RWPE2 (cell line): ENCODE data around the gene MPPE1.

Experiments
- ATAC-seq: fragments of 200-7000 bp; cut with Tn5 transposase; 3 replicates; pipeline ENCODE4 v1.9.1; 2021; ENCODE audit warnings: low read depth
- DNase-seq: peaks from one replicate; pipeline ENCODE4 v3.0.0-alpha.2; 2020; ENCODE audit warnings: low spot score
- H3K27ac ChIP-seq: fragments of 450-650 bp; 2 replicates; pipeline ENCODE4 v1.5.1; 2017; ENCODE audit warnings: mild to moderate bottlenecking; ENCODE audit not compliant: poor library complexity, severe bottlenecking
- H3K27me3 ChIP-seq: fragments of 250-450 bp; sonication (Bioruptor Pico); 2 replicates; pipeline ENCODE4 v1.5.1; 2021; ENCODE audit warnings: mild to moderate bottlenecking, moderate library complexity; ENCODE audit not compliant: insufficient read depth, poor library complexity, severe bottlenecking
- H3K36me3 ChIP-seq: fragments of 250-450 bp; sonication (Bioruptor Pico); 2 replicates; pipeline ENCODE4 v1.5.1; 2020; ENCODE audit warnings: low read depth, mild to moderate bottlenecking, moderate library complexity
- H3K4me1 ChIP-seq: fragments of 250-450 bp; sonication (Bioruptor Pico); 2 replicates; pipeline ENCODE4 v1.5.1; 2021; ENCODE audit warnings: mild to moderate bottlenecking, moderate library complexity; ENCODE audit not compliant: insufficient read depth, poor library complexity, severe bottlenecking
- H3K4me3 ChIP-seq: fragments of 250-450 bp; sonication (Bioruptor Pico); 2 replicates; pipeline ENCODE4 v1.5.1; 2021; ENCODE audit warnings: mild to moderate bottlenecking, moderate library complexity; ENCODE audit not compliant: severe bottlenecking
- H3K9me3 ChIP-seq: fragments of 250-450 bp; sonication (Bioruptor Pico); 2 replicates; pipeline ENCODE4 v1.5.1; 2021; ENCODE audit warnings: mild to moderate bottlenecking, moderate library complexity; ENCODE audit not compliant: severe bottlenecking
- TF ChIP-seq, protein P1 (sequence below): fragments of 450-650 bp; IDR thresholded peaks from one replicate; pipeline ENCODE4 v1.5.1; 2017; ENCODE audit warnings: mild to moderate bottlenecking, moderate library complexity; ENCODE audit not compliant: poor library complexity, severe bottlenecking

The MPPE1 gene

DNA sequence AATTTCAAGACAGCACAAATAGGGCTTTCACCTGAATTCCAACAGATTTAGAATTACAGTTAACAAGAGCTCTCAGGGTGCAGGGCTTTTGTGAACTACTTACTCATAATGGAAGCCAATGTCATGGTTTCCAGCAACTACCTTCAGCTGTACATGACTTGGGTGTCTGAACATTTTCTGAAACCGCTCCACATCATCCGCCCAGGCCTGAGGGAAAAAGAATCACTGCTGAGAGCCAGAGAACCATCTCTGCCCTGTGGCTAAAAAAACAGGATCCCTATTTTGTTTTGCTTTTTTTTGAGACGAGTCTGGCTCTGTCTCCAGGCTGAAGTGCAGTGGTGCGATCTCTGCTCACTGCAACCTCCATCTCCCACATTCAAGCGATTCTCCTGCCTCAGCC is 18.8 kb downstream of the MPPE1 start:
- no peak overlapping the region for H3K4me3 ChIP-seq
- ATAC-seq (no peak), DNase-seq (no peak)
- no peaks in the 10 kb centered on the region for H3K9me3 ChIP-seq
- H3K27ac ChIP-seq, result no peak overlapping the region
- H3K4me1 ChIP-seq, result peaks cover 4% of the 10 kb centered on the region
- TF ChIP-seq, protein P1, sequence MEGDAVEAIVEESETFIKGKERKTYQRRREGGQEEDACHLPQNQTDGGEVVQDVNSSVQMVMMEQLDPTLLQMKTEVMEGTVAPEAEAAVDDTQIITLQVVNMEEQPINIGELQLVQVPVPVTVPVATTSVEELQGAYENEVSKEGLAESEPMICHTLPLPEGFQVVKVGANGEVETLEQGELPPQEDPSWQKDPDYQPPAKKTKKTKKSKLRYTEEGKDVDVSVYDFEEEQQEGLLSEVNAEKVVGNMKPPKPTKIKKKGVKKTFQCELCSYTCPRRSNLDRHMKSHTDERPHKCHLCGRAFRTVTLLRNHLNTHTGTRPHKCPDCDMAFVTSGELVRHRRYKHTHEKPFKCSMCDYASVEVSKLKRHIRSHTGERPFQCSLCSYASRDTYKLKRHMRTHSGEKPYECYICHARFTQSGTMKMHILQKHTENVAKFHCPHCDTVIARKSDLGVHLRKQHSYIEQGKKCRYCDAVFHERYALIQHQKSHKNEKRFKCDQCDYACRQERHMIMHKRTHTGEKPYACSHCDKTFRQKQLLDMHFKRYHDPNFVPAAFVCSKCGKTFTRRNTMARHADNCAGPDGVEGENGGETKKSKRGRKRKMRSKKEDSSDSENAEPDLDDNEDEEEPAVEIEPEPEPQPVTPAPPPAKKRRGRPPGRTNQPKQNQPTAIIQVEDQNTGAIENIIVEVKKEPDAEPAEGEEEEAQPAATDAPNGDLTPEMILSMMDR, result no peak
- H3K27me3 ChIP-seq, result no peaks in the 10 kb centered on the region
- peaks cover 9% of the 10 kb centered on the region for H3K36me3 ChIP-seq

DNA sequence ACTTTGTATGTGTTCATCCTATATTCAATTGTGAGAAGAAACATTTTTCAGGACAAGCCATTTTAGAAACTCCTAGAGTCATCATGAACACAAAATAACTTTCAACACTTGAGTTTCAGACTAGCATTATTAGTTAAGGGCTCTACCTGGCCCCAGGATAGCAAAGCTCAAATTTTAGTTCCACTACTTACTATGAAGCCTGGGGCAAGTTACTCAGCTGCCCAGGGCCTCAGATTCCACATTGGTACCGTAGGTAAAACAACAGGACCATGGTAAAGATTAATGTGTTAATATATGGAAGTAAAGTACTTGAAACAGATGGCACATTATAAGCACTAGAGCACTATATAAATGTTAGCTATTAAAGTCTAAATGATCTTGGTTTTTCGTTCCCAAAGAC is 19.4 kb downstream of the MPPE1 start:
- Histone ChIP-seq H3K27me3 (no peaks in the 10 kb centered on the region), H3K9me3 (no peaks in the 10 kb centered on the region), H3K4me3 (no peak overlapping the region), H3K36me3 (peaks cover 9% of the 10 kb centered on the region), H3K4me1 (peaks cover under 1% of the 10 kb centered on the region), H3K27ac (no peak overlapping the region)
- TF ChIP-seq, protein P1, result no peak
- ATAC-seq (no peak), DNase-seq (no peak)

GRCh38 chr18:11887328-11888128 is 20.6 kb downstream of the MPPE1 start:
- H3K4me3 ChIP-seq, result no peak overlapping the region
- ATAC-seq (peak; percentile 45; the same call in 1 of the 3 replicates), DNase-seq (no peak)
- H3K36me3 ChIP-seq, result peaks cover 9% of the 10 kb centered on the region
- H3K4me1 ChIP-seq, result no peaks in the 10 kb centered on the region
- no peaks in the 10 kb centered on the region for H3K27me3 ChIP-seq
- no peak overlapping the region for H3K27ac ChIP-seq
- H3K9me3 ChIP-seq, result no peaks in the 10 kb centered on the region
- TF ChIP-seq, protein P1, result no peak

DNA sequence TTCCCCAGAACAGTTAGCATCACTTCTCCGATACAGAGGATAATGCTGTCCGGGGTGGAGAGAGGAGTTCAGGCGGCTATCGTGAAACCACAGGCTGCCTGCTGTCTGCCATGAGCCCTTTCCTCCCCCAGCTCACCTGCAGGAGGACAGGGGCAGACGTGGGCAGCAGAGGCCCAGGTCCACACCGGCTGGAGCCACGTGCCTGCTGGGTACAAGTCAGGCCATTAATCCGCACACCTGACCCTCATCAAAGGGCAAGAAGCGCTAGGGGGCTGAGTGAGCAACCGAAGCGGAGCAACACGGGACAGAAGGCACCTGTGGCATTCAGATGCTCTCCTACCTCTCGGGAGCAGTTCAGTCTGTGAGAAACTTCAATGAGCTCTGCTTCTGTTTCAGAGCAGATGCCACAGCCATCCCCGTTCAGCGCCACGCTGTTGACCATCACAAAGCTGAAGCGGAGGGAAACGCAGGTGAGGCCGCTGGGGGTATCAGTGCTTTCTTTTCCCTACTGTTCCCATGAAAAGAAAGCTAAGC is 21.5 kb downstream of the MPPE1 start:
- no peak overlapping the region for H3K4me3 ChIP-seq
- no peak overlapping the region for H3K27ac ChIP-seq
- no peak for ATAC-seq
- H3K4me1 ChIP-seq, result no peaks in the 10 kb centered on the region
- no peaks in the 10 kb centered on the region for H3K27me3 ChIP-seq
- TF ChIP-seq, protein P1, result no peak
- peaks cover 9% of the 10 kb centered on the region for H3K36me3 ChIP-seq
- DNase-seq, result no peak
- H3K9me3 ChIP-seq, result no peaks in the 10 kb centered on the region
